ENCODE data around the gene CDK15.
"Not testable (repeated sequence)": the region's sequence is repeated elsewhere in the genome, so short reads cannot be mapped to it uniquely, and the experiment has no call there.

The CDK15 gene

DNA sequence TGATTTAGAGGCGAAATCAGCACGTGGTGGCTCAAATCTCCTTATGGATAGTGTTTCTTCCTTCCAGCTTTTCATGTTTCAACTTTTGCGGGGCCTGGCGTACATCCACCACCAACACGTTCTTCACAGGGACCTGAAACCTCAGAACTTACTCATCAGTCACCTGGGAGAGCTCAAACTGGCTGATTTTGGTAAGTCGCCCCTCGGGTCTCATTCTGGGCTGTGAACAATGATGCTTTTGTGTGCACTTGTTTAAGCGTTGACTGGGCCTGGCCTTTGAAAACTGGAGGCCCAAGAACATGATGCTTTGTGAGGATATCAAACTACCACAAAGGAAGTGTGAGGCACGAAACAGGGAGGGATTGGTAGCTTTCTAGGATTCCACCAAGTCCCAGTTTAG, 27.4 kb downstream of the CDK15 start:
- DNase-seq, result no peak

DNA sequence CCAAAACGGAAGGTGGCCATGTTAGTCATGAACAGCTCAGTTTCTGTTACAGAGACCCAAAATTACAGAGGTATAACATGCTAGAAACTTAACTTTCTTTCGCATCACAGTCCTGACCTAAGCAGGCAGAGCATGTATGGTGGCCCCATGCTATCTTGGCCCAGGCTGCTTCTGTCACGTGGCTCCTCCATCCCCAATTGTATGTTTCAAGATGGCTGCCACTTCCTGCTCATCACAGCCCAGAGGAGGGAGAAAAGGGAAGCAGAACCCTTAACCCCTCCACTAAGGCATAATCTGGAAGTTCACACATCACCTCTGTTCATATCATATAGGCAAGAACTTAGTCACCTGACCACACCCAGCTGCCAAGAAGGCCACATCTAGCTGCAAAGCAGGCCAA, 28.7 kb downstream of the CDK15 start:
- DNase-seq, result no peak

DNA sequence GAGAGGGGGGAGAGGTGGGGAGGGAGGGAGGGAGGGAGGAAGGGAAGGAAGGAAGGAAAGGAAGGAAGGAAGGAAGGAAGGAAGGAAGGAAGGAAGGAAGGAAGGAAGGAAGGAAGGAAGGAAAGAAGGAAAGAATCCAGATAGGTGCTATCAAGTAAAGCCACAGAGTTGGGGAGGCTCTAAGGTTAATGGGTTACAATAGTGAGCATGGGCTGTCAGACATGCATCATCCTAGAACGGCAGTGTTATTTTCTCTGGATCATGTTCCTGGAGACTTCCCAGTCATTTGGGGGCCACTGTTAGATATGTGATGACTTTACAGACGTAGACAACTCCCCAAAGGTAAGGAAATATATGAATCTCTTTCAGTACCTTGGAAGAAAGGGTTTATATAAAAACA, 31.1 kb downstream of the CDK15 start:
- DNase-seq, result no peak

DNA sequence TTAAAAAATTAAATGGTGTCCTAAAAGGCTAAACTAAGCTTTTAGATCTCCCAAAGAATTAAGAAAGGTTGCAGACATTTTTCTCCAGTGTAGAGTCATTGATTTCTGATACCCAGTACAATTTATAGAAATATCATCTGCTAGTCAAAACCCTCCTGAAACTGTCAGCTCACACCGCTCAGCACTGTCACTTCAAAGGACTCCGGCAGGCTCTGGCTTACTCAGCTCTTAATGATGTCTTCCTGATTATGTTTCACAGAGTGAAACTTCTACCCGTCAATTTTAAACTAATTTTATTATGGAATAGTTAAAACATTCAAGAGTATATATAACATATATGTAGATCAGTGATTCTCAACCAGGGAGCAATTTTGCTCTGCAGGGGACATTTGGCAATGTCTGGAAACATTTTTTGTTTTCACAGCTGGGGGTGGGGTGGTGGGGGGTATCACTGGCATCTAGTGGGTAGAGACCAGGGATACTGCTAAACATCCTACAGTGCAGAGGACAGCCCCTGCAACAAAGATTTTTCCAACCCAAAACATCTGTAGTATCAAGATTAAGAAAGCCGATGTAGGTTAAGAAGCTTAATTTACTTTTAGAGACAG, 31.6 kb downstream of the CDK15 start:
- DNase-seq, result no peak

DNA sequence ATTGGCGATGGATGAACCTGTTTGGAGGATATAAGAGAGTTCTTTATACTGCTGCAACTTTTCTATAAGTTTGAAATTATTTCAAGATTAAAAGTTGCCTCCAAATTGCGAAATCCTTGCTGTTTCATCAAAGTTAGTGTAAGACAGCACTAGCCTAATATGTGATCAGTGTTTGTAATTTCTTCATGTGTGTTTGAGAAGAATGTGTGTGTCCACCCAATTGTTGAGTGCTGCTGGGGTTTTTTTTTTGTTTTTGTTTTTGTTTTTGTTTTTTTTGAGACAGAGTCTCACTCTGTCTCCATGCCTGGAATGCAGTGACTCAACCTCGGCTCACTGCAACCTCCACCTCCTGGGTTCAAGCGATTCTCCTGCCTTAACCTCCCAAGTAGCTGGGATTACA, 33.4 kb downstream of the CDK15 start:
- DNase-seq, result no peak

DNA sequence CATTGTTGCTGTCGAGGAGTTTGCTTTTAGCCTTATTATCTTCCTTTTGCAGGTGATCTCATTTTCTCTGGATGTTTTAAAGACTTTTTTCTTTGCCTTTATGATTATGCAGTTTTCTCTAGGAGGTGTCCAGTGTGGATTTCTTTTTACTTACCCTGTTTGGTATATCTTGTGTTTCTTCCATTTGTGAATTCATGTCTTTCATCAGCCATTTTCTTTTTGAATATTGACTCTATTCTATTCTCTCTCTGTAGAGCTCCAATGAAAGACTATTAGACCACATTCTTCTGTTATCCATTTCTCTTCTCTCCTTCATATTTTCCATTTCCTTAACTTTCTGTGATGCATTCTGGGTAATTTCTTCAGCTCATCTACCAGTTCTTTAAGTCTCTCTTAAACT, 34.4 kb downstream of the CDK15 start:
- no peak for DNase-seq

DNA sequence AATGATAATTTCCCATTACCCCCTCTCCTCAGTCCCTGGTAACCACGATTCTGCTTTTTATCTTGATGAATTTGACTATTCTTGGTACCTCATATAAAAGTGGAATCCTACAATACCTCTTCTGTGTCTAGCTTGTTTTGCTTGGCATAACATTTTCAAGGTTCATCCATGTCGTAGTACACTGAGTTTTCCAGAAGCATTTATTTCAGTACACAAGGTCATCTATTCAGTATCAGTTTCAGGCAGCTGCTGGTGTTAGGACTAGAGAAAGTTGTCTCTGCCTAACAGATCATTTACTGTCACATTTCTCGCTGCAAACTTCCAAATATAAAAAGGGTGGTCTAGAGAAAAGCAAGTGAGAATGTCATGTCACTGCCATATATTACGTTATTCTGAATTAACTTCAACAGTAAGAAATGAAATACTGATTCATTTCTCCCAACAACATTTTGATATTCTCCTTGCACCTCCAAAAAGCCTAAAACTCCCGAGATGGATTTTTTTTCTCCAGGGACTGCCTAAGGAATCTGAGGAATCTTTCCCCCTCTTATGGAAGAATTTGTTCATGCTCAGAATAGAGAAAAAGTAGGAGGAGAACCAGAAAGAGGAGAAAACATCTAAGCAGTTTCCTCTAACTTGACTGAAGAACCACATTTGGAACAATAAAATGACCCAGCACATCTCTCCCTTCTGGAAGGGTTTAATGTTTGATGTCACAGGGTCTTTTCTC, 36.0 kb downstream of the CDK15 start:
- no peak for DNase-seq

DNA sequence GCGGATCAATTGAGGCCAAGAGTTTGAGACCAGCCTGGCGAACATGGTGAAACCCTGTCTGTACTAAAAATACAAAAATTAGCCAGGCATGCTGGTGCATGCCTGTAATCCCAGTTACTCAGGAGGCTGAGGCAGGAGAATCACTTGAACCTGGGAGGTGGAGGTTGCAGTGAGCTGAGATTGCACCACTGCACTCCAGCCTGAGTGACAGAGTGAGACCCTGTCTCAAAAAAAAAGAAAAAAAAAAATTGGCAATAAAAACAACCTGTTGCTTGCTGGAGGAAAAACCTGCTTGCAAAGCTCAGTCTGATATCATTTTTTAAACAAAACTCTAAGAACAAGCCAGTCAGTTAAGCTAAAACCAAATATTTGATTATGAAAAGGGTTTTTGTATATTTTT, 38.6 kb downstream of the CDK15 start:
- not testable (repeated sequence) for DNase-seq

DNA sequence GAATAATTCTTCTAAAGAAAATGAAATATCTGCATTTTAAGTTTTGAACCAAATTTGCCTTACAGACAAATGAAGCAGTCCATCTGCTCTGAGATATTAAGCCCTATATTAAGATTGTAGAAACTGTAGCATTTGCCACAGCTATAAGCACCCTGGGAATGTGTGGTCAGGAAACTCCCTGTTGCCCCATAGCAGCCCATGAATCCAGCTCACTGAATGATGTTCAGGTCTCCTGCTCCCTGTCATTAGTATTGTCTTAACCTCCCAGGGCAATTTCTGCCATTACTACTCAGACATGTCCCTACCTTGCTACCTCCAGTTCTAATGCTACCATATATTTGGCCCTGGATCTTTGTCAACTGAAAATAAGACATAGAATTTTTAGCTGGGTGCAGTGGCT, 41.1 kb downstream of the CDK15 start:
- no peak for DNase-seq

DNA sequence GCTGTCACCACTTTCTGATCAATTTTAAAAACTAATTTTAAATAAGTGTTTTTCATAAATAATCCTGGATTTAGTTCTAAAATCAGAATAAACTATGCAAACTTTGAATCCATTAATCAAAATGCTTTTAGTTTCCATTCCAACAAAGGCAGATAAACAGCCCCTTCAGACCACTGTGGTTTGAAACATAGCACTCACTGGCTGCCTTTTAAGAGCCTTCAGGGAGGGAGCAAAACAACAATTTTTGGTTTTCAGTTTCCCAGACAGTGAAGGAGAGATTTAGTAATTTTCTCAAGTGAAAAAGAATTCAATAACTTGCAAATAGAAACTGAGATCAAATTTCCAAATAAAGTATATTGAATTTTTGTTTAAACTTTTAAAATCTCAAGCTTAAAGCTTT, 46.1 kb downstream of the CDK15 start:
- DNase-seq, result no peak

DNA sequence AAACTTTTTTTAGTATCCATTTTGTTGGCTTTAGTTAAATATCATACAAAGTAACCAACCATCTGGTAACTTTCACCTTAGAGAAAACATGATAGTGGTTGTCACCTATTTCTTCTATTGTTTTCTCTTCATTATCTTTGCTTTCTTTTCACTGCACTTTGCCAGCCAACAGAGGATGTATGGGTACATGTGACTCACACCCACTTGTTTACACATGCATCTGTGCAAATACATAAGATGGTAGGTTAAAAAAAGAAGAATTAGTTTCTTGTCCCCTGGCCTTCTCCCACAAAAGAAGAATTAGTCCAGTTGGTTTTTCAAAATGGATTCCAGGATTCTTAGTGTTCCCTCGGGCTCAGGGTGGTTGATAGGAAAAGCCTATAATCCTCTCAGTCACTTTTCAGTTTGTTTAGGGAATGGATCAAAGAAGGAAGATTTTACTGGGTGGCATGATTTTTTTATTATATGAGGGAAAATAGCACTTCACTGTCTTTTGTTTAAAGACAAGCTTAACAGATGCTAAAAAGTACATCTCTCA, 46.6 kb downstream of the CDK15 start:
- DNase-seq, result no peak

DNA sequence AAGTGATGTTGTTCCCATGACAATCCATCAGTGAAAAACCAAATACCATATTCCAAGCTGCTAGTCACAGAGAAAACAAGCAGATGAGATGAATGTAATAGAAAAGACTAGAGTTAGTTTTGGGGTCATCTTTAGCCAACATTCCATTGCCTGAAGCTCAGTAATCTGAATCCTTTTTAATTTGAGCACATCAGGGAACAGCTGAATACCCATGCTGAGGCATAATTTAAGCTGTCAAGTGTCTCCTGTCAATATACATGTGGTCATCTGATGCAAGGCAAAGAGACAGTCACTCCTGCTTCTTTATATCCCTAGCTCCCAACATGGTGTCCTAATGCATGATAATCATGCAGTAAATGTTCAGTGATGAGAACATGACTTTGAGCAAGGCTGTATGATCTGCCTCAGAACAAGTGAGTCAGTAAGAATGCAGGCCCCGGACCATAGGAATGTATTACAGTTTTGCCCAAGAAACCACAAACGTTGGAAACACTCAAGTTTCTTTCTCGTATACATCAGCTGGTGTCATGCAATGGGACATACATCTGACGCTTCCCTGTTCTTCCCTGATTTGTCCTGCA, 48.0 kb downstream of the CDK15 start:
- DNase-seq, result no peak

DNA sequence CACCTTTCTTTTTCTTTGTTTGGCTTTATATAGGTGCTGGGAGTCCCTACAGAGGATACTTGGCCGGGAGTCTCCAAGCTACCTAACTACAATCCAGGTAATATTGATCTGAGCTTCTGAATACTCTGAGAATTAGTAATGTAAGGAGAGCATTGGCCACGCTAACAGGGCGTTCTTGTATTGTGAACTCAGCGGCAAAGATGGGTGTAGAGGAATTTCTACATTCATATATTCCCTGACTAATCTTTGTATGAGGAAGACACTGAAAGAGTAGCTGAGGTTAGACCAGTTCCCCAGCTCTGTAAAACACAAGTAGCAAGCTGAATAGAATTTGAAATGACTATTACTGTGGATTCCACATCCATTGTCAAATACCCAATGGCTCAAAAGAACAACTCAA, 48.5 kb downstream of the CDK15 start:
- DNase-seq, result no peak

DNA sequence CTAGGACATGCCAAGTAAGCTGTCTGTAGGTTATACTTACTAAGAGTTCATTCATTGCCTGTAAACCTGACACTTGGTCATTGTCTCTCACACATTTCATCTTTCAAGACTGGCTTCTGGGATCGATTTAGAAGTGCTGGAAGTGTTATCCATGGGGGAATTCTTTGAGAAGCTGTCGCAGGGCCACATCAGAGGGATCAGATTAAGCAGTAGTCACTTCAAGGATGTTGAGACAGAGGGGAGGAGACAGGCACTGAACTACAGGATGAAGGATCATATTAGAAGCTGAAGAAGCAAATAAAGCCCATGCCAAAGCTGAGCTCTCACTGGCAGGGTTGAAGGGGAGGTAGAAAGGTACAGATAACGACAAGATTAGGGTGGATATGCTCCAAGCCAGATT, 49.0 kb downstream of the CDK15 start:
- no peak for DNase-seq

DNA sequence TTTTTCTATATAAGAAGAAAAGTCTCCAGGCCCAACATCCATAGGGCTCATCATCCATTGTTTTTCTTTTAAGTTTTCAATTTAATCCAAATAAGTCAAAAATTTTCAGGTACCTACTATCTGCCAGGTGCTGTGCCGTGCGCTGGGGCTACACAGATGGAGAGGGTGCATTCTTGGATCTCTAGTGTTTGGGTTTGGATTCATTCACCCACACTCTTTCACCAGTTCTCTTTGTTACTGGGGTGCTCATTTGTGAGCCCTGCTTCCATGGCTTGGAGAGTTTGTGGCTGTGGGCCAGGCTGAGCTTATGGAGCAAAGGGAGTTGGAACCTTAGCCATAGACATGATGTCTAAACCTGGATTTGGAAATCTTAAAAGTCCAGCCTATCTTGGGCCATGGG, 51.0 kb downstream of the CDK15 start:
- DNase-seq, result no peak

DNA sequence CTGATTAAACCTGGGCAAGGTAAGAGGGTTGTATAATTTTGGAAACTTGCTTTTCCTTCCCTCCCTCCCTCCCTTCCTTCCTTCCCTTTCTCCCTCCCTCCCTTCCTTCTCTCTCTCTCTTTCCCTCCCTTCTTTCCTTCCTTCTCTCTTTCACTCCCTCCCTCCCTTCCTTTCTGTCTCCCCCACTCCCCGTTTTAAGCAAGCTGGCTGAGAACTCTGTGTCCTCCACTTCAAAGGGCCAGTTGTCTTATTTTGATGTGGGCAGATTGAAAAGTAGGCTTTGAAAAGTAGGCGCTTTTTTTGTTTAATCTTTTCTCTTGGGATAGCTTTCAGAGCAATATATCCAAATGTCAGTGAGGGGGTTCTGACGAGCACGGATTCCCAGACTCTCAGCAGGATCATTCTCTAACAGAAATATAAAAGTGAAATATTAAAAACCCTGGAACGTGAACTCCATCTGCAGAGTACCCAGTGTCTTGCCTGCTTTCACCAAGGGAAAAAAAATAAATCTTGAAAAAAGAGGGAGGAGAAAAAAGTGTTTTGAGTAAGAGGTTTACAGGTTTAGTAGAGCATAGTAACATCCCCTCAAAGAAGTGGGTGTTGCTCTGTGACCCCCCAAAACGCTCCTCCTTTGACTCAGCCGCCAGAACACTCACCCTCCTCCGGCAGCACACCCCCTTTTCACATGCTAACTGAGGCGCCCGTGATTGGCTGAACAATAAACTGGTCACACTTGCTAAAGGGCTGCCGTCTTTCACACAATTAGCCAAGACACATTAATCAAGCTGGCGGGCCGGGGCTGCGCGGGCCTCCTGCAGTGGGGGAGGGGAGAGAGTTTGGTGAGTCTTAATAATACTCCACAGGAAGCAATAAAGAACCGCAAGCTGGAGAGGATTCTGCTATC, 52.2 kb downstream of the CDK15 start:
- no peak for DNase-seq

DNA sequence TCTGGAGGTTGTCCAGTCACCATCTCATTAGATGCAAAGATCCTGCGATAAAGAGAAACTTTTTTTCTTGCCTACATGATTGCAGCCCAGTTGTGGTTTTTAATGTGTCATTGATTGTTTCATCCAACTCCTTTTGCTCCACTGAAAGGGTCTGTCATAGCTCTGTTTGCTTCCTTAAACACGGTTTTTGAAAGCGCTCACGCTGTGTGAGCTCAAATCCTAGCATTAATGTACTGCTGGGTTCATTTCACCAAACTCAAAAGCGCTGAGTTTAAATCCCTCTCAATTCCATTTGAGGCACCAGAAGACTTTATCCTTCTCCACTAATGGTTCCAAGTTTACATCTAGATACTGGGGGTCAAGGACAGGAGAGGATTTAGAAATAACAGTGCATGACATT, 53.6 kb downstream of the CDK15 start:
- DNase-seq, result no peak

DNA sequence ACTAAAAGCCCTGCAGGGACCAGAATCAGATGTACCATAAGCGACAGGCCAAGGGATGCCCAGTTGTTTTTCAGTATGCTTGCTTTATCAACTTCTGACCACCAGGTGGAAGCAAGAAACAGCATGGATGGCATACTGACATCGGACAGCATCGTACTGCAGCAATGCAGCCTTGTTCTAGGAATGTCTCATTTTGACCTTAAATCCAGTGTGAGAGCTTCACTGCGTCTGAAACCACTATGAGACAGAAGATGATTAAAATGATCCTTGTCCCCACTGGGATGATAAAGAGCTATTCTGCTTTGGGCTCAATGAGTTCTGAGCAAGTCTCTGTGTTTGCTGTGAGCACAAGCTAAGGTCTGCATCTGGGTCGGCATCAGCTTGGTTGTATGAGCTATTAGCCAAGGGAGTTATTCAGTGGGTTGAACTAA, 54.3 kb downstream of the CDK15 start:
- DNase-seq, result peak; percentile 37 to 65

DNA sequence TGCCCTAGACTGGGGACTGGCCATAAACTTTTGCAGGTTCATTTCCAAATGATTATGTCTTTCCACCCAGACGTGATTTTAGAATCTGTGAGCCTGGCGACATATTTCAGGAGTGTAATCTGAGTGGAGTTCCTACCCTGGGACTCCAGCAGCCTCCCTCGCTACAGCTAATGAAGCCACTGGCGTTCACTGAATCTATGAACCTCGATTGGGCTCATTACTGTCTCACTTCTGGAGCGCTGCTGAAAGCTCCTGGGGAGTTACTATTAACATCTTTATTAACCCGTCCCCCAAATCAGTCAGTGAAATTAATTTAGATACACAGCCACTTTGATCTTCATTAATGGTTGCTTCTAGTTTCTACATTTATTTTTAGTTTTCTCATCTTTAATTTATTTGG, 56.5 kb downstream of the CDK15 start:
- no peak for DNase-seq

DNA sequence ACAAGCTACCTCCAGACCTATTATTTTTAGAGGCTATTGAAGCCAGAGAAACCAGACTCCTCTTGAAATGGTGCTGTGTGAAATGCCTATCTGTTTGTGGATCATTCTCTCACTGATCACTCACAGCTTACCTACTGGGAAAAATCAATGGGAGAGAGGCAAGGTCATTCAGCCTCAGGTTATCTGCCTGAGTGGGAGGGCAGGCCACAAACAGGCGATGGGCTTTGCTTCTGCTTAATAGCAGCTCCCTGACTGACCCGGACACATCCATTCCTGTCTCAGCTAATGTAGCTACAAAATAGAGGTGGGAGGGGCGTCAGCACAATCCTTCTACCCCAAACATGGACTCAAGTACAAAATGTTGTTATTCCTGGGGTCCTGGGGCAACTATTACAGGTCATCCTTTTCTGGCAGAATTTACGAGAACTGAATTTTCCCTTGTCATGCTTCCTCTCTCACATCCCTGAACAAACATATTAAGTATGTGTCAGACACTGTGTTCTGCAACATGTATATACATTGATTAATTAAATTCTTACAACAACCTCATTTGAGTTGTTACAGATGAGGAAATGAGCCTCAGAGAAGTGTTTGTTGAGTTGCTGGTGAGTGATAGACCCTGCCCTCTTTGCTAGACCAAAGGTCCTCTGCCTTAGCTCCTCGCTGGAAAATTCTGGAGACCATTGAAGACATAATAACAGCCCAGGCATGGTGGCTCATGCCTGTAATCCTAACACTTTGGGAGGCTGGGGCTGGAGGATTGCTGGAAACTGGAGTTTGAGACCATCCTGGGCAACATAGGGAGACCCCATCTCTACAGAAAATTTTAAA, 60.5 kb downstream of the CDK15 start:
- no peak for DNase-seq

DNA sequence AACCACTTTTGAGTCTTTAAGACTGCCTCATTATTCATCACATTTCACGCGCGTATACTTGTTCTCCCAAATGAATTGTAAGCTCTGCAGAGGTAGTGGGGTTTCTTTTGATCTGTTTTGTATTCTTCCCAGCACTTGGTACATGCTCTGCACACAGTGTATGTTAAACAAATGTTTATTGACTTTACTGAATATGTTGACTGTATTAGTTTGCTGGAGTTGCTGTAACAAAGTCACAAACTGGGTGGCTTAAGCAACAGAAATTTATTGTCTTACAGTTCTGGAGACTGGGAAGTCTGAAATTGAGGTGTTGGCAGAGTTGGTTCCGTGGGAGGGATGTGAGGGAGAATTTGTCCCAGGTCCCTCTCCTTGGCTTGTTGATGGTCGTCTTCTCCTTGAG, 65.1 kb downstream of the CDK15 start:
- no peak for DNase-seq

DNA sequence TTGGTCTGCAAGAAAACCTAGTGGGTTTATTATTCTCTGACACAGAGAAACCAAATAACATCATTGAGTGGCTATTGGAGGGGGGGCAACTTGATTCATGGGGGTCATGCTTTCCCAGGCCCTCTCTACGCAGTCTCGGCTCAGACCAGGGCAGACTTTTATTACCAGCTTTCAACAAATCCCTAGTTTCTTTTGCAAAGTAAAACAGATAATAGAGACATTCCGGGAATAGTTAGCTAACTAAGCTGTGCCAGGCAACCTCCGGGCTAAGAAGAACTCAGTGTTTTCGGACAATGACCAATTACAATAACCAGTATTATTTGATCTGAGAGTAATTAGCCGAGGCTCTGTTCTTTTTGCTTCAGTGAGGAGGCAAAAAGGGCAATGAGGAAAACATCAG, 66.3 kb downstream of the CDK15 start:
- DNase-seq, result no peak

Measured in CD4-positive, alpha-beta T cell treated with Interferon alpha-2 for 1 hour (primary cell).